Mucosa of descending colon (tissue), 3 donors: ENCODE measurements around the gene FFAR1. TPM values are rescaled to one million over a fixed set of nuclear protein-coding genes. Genes with fewer than 3 reads are reported as not detected.

Experiments
- ATAC-seq: fragments of 200-7000 bp; cut with Tn5 transposase; one replicate; pipeline ENCODE4 v1.9.1; 2020; ENCODE audit warnings: mild to moderate bottlenecking, moderate library complexity
- DNase-seq, 3 donors: peaks; one replicate each; pipeline ENCODE4 v3.0.0-alpha.2; 2020
- H3K36me3 ChIP-seq: fragments of 200-600 bp; one replicate; pipeline ENCODE4 v1.8.0; 2021; ENCODE audit warnings: low read depth, mild to moderate bottlenecking
- H3K4me1 ChIP-seq: fragments of 200-600 bp; one replicate; pipeline ENCODE4 v1.8.0; 2021; ENCODE audit warnings: low read depth, mild to moderate bottlenecking
- H3K4me3 ChIP-seq: fragments of 200-600 bp; one replicate; pipeline ENCODE4 v1.8.0; 2021; ENCODE audit warnings: mild to moderate bottlenecking
- H3K9me3 ChIP-seq: fragments of 200-600 bp; one replicate; pipeline ENCODE4 v1.8.0; 2021; ENCODE audit warnings: mild to moderate bottlenecking
- intact Hi-C, 2 donors: fragments of 100-400 bp; cut with DNase I in 1 of 2; cut with micrococcal nuclease in 1 of 2; formaldehyde crosslinking; loops; one replicate each; pipeline versions ENCODE4 v1.11.0 to v1.11.1; 2022; cut with DNase I, micrococcal nuclease
- total RNA-seq, 3 donors: library from RNA; stranded (reverse); fragmentation: NEBNext Ultra II Directional in 2 of 3; extraction: Animal tissue kit (Norgen Biotek cat#: 25700) in 2 of 3; gene quantifications; one replicate each; pipeline versions ENCODE4 v1.2.1 to v1.2.4, GENCODE V29; 2021 to 2023
- TF ChIP-seq, protein P1 (sequence below): fragments of 200-600 bp; IDR thresholded peaks from one replicate; pipeline ENCODE4 v1.8.0; 2022; ENCODE audit warnings: antibody characterized with exemption, mild to moderate bottlenecking
- donor health status: DM: no; HTN: no; CAD: no; lungs with moderate emphysema.
- donor health status: DM: no; HTN: no; CAD: no.
- donor health status: DM: no; HTN: yes; CAD: no.

The FFAR1 gene
- total RNA-seq, 3 donors from 2014 or later, result not detected

DNA sequence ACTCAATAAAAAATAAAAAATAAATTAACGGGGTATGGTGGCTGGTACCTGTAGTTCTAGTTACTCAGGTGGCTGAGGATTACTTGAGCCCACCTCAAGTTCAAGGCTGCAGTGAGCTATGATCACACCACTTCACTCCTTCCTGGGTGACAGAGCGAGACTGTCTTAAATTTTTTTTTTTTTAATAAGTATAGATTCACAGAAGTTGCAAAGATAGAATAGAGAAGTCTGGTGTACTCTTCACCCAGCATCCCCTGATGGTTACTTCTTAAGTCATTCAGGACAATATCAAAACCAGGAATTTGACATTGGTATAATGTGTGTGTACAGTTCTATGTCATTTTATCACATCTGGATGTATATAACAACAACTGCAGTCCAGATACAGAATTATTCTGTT lies 26.4 kb upstream of the FFAR1 start:
- H3K9me3 ChIP-seq, result no peaks in the 10 kb centered on the region
- DNase-seq, result no peak
- TF ChIP-seq, protein P1, sequence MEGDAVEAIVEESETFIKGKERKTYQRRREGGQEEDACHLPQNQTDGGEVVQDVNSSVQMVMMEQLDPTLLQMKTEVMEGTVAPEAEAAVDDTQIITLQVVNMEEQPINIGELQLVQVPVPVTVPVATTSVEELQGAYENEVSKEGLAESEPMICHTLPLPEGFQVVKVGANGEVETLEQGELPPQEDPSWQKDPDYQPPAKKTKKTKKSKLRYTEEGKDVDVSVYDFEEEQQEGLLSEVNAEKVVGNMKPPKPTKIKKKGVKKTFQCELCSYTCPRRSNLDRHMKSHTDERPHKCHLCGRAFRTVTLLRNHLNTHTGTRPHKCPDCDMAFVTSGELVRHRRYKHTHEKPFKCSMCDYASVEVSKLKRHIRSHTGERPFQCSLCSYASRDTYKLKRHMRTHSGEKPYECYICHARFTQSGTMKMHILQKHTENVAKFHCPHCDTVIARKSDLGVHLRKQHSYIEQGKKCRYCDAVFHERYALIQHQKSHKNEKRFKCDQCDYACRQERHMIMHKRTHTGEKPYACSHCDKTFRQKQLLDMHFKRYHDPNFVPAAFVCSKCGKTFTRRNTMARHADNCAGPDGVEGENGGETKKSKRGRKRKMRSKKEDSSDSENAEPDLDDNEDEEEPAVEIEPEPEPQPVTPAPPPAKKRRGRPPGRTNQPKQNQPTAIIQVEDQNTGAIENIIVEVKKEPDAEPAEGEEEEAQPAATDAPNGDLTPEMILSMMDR, result no peak
- ATAC-seq, result no peak
- H3K36me3 ChIP-seq, result no peaks in the 10 kb centered on the region
- H3K4me1 ChIP-seq, result no peaks in the 10 kb centered on the region
- intact Hi-C loops, result no loop called here
- no peak overlapping the region for H3K4me3 ChIP-seq

DNA sequence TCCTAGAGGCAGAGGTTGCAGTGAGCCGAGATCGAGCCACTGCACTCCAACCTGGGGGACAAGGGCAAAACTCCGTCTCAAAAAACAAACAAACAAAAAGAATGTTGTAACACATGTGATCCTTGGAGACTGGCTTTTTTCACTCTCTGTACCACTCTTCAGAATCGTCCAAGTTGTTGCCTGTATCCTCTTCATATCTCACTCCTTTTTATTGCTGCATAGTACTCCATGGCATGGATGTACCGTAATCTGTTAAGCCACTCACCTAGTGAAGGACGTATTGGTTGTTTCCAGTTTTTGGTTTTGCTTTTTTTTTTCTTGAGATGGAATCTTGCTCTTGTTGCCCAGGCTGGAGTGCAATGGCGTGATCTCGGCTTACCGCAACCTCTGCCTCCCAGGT lies 25.7 kb upstream of the FFAR1 start:
- no peaks in the 10 kb centered on the region for H3K36me3 ChIP-seq
- no peak overlapping the region for H3K4me3 ChIP-seq
- no peaks in the 10 kb centered on the region for H3K9me3 ChIP-seq
- intact Hi-C loops, result no loop called here
- no peaks in the 10 kb centered on the region for H3K4me1 ChIP-seq
- ATAC-seq (no peak), DNase-seq (peak in 1 of 3 donors; percentile 2)
- TF ChIP-seq, protein P1, result no peak

DNA sequence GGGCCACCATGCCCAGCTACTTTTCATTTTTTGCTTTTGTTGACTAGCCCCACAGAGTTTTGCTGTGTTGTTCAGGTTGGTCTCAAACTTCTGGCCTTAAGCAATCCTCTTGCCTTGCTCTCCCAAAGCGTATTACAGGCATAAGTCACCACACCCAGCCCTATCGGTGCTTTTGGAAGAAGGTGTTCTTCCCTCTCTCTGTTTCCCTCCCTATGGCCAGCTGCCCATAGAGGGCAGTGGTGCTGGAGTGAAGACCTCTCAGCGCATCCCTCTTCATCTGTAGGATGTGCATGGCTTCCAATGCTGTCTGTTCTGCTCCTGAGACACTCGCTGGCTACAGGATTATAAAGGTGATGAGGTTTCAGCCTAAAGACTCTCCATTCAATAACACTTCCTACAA lies 20.1 kb upstream of the FFAR1 start:
- DNase-seq, result no peak
- Histone ChIP-seq H3K4me3 (no peak overlapping the region), H3K9me3 (no peaks in the 10 kb centered on the region), H3K36me3 (no peaks in the 10 kb centered on the region), H3K4me1 (no peaks in the 10 kb centered on the region)
- TF ChIP-seq, protein P1, result no peak
- ATAC-seq, result no peak
- intact Hi-C loops, result no loop called here

DNA sequence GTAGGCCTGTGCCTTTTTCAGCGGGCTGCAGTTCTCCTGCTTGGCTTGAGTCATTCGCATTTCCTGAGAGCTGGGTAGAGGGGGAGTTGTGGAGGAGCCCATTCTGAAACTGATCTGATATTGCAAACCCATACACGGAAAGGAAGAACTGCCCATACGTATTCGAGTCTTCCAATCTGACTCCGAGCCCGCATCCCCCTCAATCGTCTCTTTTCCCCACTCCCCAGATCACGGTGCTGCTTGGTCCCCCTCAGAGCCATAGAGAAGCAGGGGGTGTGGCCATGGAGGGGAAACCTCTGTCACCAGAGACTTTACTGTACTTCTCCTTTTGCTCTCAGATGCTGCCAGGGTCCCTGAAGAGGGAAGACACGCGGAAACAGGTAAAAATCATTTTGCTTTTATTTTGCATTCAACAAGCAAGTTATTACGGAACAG lies 18.8 kb upstream of the FFAR1 start, which contains the start of gene CD22:
CD22 (plus strand) TSS at position 337 of the 435 bp plus-strand sequence. CDS start 2,854 bp downstream, outside the sequence.
- intact Hi-C loops, result no loop called here
- peak; percentile 63 for ATAC-seq
- H3K36me3 ChIP-seq, result no peaks in the 10 kb centered on the region
- no peak for DNase-seq
- H3K9me3 ChIP-seq, result no peaks in the 10 kb centered on the region
- H3K4me1 ChIP-seq, result no peaks in the 10 kb centered on the region
- H3K4me3 ChIP-seq, result no peak within 1 kb of the TSS
- TF ChIP-seq, protein P1, result no peak

DNA sequence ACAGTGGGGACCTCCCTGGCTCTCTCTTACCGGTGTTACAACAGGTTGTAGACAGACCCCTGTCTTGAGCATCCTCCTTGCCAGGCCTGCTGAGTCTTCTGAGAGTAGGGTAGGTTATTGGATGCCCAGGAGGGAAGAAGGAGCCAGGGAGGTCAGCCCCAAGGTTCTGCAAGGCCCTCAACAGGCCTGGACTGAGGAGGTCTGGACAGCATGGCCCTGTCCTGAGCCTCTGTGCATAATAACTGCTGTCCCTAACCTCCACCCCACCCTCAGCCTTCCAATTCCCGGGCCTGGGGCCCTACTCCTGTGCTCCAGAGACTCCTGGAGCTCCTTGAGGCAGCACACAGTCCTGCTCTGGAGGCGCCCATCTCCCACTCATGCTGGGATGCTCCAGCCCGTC lies 18.4 kb upstream of the FFAR1 start:
- ATAC-seq (peak; percentile 9), DNase-seq (no peak)
- no peaks in the 10 kb centered on the region for H3K36me3 ChIP-seq
- TF ChIP-seq, protein P1, result no peak
- H3K4me3 ChIP-seq, result no peak overlapping the region
- intact Hi-C loops, result no loop called here
- no peaks in the 10 kb centered on the region for H3K4me1 ChIP-seq
- H3K9me3 ChIP-seq, result no peaks in the 10 kb centered on the region

DNA sequence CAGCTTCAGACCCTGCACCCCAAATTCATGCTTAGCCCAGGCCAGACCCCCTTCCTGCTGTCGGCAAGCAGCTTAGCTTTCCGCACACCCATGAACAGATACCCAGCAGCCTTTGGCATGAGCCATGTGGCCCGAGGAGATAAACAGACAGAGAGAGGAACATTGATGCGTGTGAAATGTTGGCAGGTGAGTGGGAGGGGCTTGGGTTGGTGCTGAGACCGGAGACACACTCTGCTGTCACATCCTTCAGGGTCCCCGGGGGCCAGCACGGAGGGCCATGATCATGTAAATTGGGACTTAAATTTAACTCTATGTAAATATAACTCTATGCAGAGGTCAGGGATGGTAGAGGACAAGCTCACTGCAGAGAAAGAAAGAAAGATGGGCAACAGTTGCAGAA lies 17.2 kb upstream of the FFAR1 start:
- intact Hi-C loops, result no loop called here
- DNase-seq (peak in 1 of 3 donors; percentile 78), ATAC-seq (peak; percentile 75)

More for the DNA sequence above, 17.2 kb upstream of the FFAR1 start:
- Histone ChIP-seq H3K4me3 (no peak overlapping the region), H3K9me3 (no peaks in the 10 kb centered on the region), H3K4me1 (no peaks in the 10 kb centered on the region), H3K36me3 (no peaks in the 10 kb centered on the region)
- TF ChIP-seq, protein P1, result no peak
